ENCODE results near the gene MYO1A. TPM values are rescaled to one million over a fixed set of nuclear protein-coding genes. Genes with fewer than 3 reads are reported as not detected.
A peak's percentile ranks its signal among the peaks of the same experiment; 100 is the strongest.

The MYO1A gene
- polyA plus RNA-seq, 1 of the 3 experiments (the other 2 are of a cell fraction): not detected

- H3K9ac ChIP-seq: no peak overlapping the region
- H3K4me3 ChIP-seq (ENCODE audit: low read depth in 2 of 2, low read length in 1 of 2): no peak overlapping the region
- H3K79me2 ChIP-seq (ENCODE audit: insufficient read depth): peaks cover 45% of the 10 kb centered on the region
- H3K27me3 ChIP-seq (ENCODE audit: insufficient read depth): no peaks in the 10 kb centered on the region
- H4K20me1 ChIP-seq (ENCODE audit: insufficient read depth): no peaks in the 10 kb centered on the region
- H3K4me1 ChIP-seq (ENCODE audit: control insufficient read depth in 1 of 2, insufficient read depth in 2 of 2, low read depth in 1 of 2, low read length in 1 of 2): no peaks in the 10 kb centered on the region; a peak in 1 of 4 replicates
- H3K27ac ChIP-seq (ENCODE audit: low read depth in 2 of 2, low read length in 1 of 2): peak overlapping the region in 1 of 2 experiments; percentile 13; a peak in 1 of 4 replicates
- H3K9me2 ChIP-seq: no peaks in the 10 kb centered on the region
- peaks cover 13% of the 10 kb centered on the region for H3F3A ChIP-seq (replicated peaks; ENCODE audit: insufficient read depth)
- TF ChIP-seq MXI1 (IDR thresholded peaks at IDR 0.05; ENCODE audit: low read depth, low read length): no peak
- TF ChIP-seq CTCF (IDR thresholded peaks at IDR 0.05): no peak
- TF ChIP-seq NRF1 (IDR thresholded peaks at IDR 0.05; ENCODE audit: low read depth, low read length): no peak
- no peak for TF ChIP-seq MEF2A (IDR thresholded peaks at IDR 0.05; ENCODE audit: borderline replicate concordance, low read depth)
- no peak for TF ChIP-seq GATA2 (CRISPR knock-in tag; IDR thresholded peaks at IDR 0.05)
- TF ChIP-seq ELF1 (IDR thresholded peaks at IDR 0.05): no peak
- no peak for TF ChIP-seq YY1 (IDR thresholded peaks at IDR 0.05; ENCODE audit: low read depth)
- TF ChIP-seq JUND (IDR thresholded peaks at IDR 0.05): no peak
- TF ChIP-seq EP300 (IDR thresholded peaks at IDR 0.05; ENCODE audit: borderline replicate concordance in 1 of 2, low read depth in 1 of 2, low read length in 1 of 2): no peak
- no peak for TF ChIP-seq NFIC (IDR thresholded peaks at IDR 0.05; ENCODE audit: borderline replicate concordance)
- no peak for TF ChIP-seq CHD2 (IDR thresholded peaks at IDR 0.05; ENCODE audit: low read length, partially characterized antibody)
- no peak for TF ChIP-seq ZBTB33 (IDR thresholded peaks at IDR 0.05; ENCODE audit: borderline replicate concordance, low read depth)
- TF ChIP-seq TEAD4 (IDR thresholded peaks at IDR 0.05; ENCODE audit: borderline replicate concordance, insufficient read depth): no peak
- TF ChIP-seq RFX5 (IDR thresholded peaks at IDR 0.05; ENCODE audit: low read length): no peak
- TF ChIP-seq SIN3A (IDR thresholded peaks at IDR 0.05; ENCODE audit: borderline replicate concordance, low read depth, low read length): no peak
- TF ChIP-seq MAX (IDR thresholded peaks at IDR 0.05; ENCODE audit: low read depth): no peak
- H3K4me2 ChIP-seq: no peak overlapping the region
- peaks cover 7 to 14% of the 10 kb centered on the region in 2 experiments for H3K36me3 ChIP-seq (replicated peaks in 1 of 2; ENCODE audit: control insufficient read depth in 1 of 2, insufficient read depth in 2 of 2, low read length in 1 of 2)
- H3K9me3 ChIP-seq: no peaks in the 10 kb centered on the region
- WGBS (ENCODE audit: low lambda C conversion rate): 76% methylated on average over 2 of the region's 2 CpGs
- ChIA-PET CTCF (interaction anchor here (0.6 to 14.9 kb wide), 7 partner anchors 10 to 377 kb away, joined by 3 to 339 read pairs (median 8); partner anchors contain the start of genes NAB2, STAT6 and ZBTB39), POLR2A (interaction anchor here (1.2 kb wide), 1 partner anchor 39 kb away, joined by 4 read pairs; the partner anchor contains the start of gene STAT6)
- H2AFZ ChIP-seq (ENCODE audit: low read depth): no peak overlapping the region; the same call in 1 of the 2 replicates
- no peak for DNase-seq
These were observed 22.7 kb upstream of the MYO1A start for GRCh38 chr12:57072661-57073060.

Measured in SK-N-SH (cell line).